ENCODE data around the gene STK32A.

DNA sequence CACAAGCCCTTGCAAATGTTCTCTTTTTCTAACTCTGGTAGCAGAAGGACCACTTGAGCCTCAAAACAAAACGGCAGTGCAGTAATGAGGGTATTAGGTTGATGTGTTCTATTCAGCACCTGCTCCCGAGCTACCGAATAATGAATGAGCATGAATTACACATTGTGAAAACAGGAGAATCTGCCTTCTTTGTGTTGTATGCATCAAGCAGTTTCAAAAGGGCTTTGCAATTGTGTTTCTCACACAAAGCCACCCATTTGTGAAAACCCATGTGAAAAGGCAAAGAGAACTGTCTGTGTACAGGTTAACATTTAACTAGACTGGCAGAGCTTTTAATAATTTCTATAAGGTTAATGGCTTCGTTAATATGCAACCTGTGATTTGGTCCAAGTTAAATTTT, 97.8 kb downstream of the STK32A start:
- no peak for TF ChIP-seq EZH2 (IDR thresholded peaks at IDR 0.05; ENCODE audit: borderline replicate concordance, low read length)
- TF ChIP-seq, protein P1, sequence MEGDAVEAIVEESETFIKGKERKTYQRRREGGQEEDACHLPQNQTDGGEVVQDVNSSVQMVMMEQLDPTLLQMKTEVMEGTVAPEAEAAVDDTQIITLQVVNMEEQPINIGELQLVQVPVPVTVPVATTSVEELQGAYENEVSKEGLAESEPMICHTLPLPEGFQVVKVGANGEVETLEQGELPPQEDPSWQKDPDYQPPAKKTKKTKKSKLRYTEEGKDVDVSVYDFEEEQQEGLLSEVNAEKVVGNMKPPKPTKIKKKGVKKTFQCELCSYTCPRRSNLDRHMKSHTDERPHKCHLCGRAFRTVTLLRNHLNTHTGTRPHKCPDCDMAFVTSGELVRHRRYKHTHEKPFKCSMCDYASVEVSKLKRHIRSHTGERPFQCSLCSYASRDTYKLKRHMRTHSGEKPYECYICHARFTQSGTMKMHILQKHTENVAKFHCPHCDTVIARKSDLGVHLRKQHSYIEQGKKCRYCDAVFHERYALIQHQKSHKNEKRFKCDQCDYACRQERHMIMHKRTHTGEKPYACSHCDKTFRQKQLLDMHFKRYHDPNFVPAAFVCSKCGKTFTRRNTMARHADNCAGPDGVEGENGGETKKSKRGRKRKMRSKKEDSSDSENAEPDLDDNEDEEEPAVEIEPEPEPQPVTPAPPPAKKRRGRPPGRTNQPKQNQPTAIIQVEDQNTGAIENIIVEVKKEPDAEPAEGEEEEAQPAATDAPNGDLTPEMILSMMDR (IDR thresholded peaks at IDR 0.05; ENCODE audit: low read length), result no peak
